LHCN-M2 (cell line): ENCODE results near the gene WDR77. TPM values are rescaled to one million over a fixed set of nuclear protein-coding genes. Genes with fewer than 3 reads are reported as not detected.

Experiments used
- total RNA-seq: library from RNA; depleted of rRNA; stranded (reverse); fragments of >200 nt; gene quantifications from 2 replicates; pipeline ENCODE4 v1.2.3, GENCODE V29; 2014; rRNA removed

Gene WDR77
- total RNA-seq, 1 experiment from 2014 or later: 75.0 TPM

Other genes starting within 250 kb of the WDR77 start
- gene DENND2D, start 248.6 kb downstream of the WDR77 start, total RNA-seq: 0.71 and 1.4 TPM in 2 replicates
- 0.83 and 2.2 TPM in 2 replicates for gene CHI3L2, start 221.5 kb downstream of the WDR77 start, total RNA-seq
- gene CHIA, start 158.4 kb downstream of the WDR77 start, total RNA-seq: not detected in 2 replicates
- gene OVGP1, start 21.5 kb downstream of the WDR77 start, total RNA-seq: 0.06 and 0.58 TPM in 2 replicates
- 228 and 252 TPM in 2 replicates for gene ATP5PB, start 208 bp upstream of the WDR77 start, total RNA-seq
- 0.13 and 0.69 TPM in 2 replicates for gene C1orf162, start 24.7 kb upstream of the WDR77 start, total RNA-seq
- not detected in 2 replicates for gene ADORA3, start 54.4 kb upstream of the WDR77 start, total RNA-seq
- not detected in 2 replicates for gene TMIGD3, start 54.4 kb upstream of the WDR77 start, total RNA-seq
- gene RAP1A, start 170.5 kb upstream of the WDR77 start, total RNA-seq: 19.9 and 24.7 TPM in 2 replicates